HepG2 (cell line): ENCODE data around the gene C1orf116. TPM values are rescaled to one million over a fixed set of nuclear protein-coding genes. Genes with fewer than 3 reads are reported as not detected.

Experiments used
- ATAC-seq: fragments of 200-7000 bp; cut with Tn5 transposase; 3 replicates; pipeline ENCODE4 v1.9.1; 2020; ENCODE audit warnings: mild to moderate bottlenecking, moderate library complexity
- BruUV-seq: library from RNA; stranded (reverse); fragments of 400-500 nt; replicated peaks from 2 replicates; lab custom pipeline; 2021; lab: Mats Ljungman, UMichigan
- CTCF ChIA-PET: fragments of 300-600 bp; formaldehyde crosslinking; extraction: SDS; loops from one replicate; lab custom pipeline; 2021; ENCODE audit warnings: low total read pairs, inconsistent platforms, low intra/inter-chr PET ratio; lab: Yijun Ruan, JAX
- POLR2A ChIA-PET: fragments of 350-600 bp; sonication (Branson Sonifier 250); formaldehyde crosslinking; loops from one replicate; lab custom pipeline; 2020; ENCODE audit warnings: antibody characterized with exemption, inconsistent platforms; lab: Yijun Ruan, JAX
- DNase-seq: peaks from one replicate; pipeline ENCODE4 v3.0.0-alpha.2; 2015; ENCODE audit warnings: low spot score
- FAIRE-seq: peaks from 3 replicates; lab custom pipeline; 2011; peaks lifted over from hg19 to GRCh38; lab: Jason Lieb, UNC
- H2AFZ ChIP-seq: one replicate; pipeline ENCODE4 v1.6.1; 2011; ENCODE audit warnings: low read length, inconsistent platforms
- H3K27ac ChIP-seq: fragments of 300-600 bp; 3 replicates; pipeline ENCODE4 v1.8.0; 2011; ENCODE audit warnings: mixed run types, mild to moderate bottlenecking, mixed read lengths, low read length, inconsistent platforms; ENCODE audit not compliant: insufficient read depth; ENCODE audit errors: extremely low read length
- H3K27me3 ChIP-seq, 2 experiments: fragments of 200-600 bp in 1 of 2; 2 replicates in 1 of 2; 3 replicates in 1 of 2; pipeline versions ENCODE4 v1.6.0 to v1.8.0; 2011; ENCODE audit warnings: low read length in 2 of 2, mild to moderate bottlenecking in 2 of 2, moderate library complexity in 2 of 2, inconsistent platforms in 1 of 2; ENCODE audit not compliant: insufficient read depth in 2 of 2, control insufficient read depth in 1 of 2
- H3K36me3 ChIP-seq, 2 experiments: fragments of 200-600 bp in 1 of 2; replicated peaks in 1 of 2; 2 replicates in 1 of 2; 3 replicates in 1 of 2; pipeline versions ENCODE4 v1.5.1 to v1.8.0; 2011; ENCODE audit warnings: low read length in 2 of 2, inconsistent platforms in 1 of 2; ENCODE audit not compliant: insufficient read depth in 2 of 2, control insufficient read depth in 1 of 2
- H3K4me1 ChIP-seq: 2 replicates; pipeline ENCODE4 v1.5.1; 2012; ENCODE audit warnings: low read length, inconsistent platforms; ENCODE audit not compliant: insufficient read depth
- H3K4me2 ChIP-seq: 2 replicates; pipeline ENCODE4 v1.6.0; 2011; ENCODE audit warnings: low read depth, low read length, inconsistent platforms
- H3K4me3 ChIP-seq, 3 experiments: fragments of 200-600 bp in 1 of 3; sonication (generic), shearing (Covaris generic) in 1 of 3; replicated peaks in 1 of 3; 2 replicates each; pipeline ENCODE4 v1.5.1; 2011 to 2016; ENCODE audit warnings: low read length in 3 of 3, inconsistent platforms in 2 of 3, low read depth in 2 of 3, mild to moderate bottlenecking in 2 of 3, control low read depth in 1 of 3, mixed read lengths in 1 of 3; ENCODE audit not compliant: insufficient read depth in 1 of 3
- H3K79me2 ChIP-seq: one replicate; pipeline ENCODE4 v1.6.1; 2011; ENCODE audit warnings: low read length, inconsistent platforms; ENCODE audit not compliant: insufficient read depth
- H3K9ac ChIP-seq: 2 replicates; pipeline ENCODE4 v1.6.0; 2011; ENCODE audit warnings: mild to moderate bottlenecking, low read depth, low read length, inconsistent platforms; ENCODE audit not compliant: insufficient read depth
- H3K9me3 ChIP-seq: 2 replicates; pipeline ENCODE4 v1.5.1; 2012; ENCODE audit warnings: mild to moderate bottlenecking, low read length
- H4K20me1 ChIP-seq: 2 replicates; pipeline ENCODE4 v1.6.0; 2011; ENCODE audit warnings: inconsistent platforms, mild to moderate bottlenecking, low read length, moderate library complexity; ENCODE audit not compliant: insufficient read depth
- ATF3 ChIP-seq: sonication (generic); formaldehyde crosslinking; IDR thresholded peaks from 2 replicates; pipeline ENCODE4 v1.4.0; 2020; ENCODE audit warnings: missing genetic modification reagents
- ELF4 ChIP-seq: sonication (generic); formaldehyde crosslinking; IDR thresholded peaks from 2 replicates; pipeline ENCODE4 v1.5.0; 2020; ENCODE audit warnings: missing genetic modification reagents, mild to moderate bottlenecking, moderate library complexity, borderline replicate concordance
- MLXIP ChIP-seq: sonication (generic); formaldehyde crosslinking; IDR thresholded peaks from 2 replicates; pipeline ENCODE4 v1.9.0; 2021; ENCODE audit warnings: missing genetic modification reagents, borderline replicate concordance
- PRDM10 ChIP-seq: sonication (generic); formaldehyde crosslinking; IDR thresholded peaks from 2 replicates; pipeline ENCODE4 v1.4.0; 2020; ENCODE audit warnings: low read depth, missing genetic modification reagents
- TEF ChIP-seq: sonication (generic); formaldehyde crosslinking; IDR thresholded peaks from 2 replicates; pipeline ENCODE4 v1.5.0; 2020; ENCODE audit warnings: missing genetic modification reagents
- THYN1 ChIP-seq: sonication (generic); formaldehyde crosslinking; IDR thresholded peaks from 2 replicates; pipeline ENCODE4 v1.8.1; 2023; ENCODE audit warnings: low read depth, mild to moderate bottlenecking, moderate library complexity, missing genetic modification reagents, borderline replicate concordance
- UBTF ChIP-seq: sonication (generic); formaldehyde crosslinking; IDR thresholded peaks from 2 replicates; pipeline ENCODE4 v1.4.0; 2020; ENCODE audit warnings: mild to moderate bottlenecking, missing genetic modification reagents
- ZC3H4 ChIP-seq: sonication (generic); formaldehyde crosslinking; IDR thresholded peaks from 2 replicates; pipeline ENCODE4 v1.4.0; 2020; ENCODE audit warnings: missing genetic modification reagents, borderline replicate concordance
- ZMAT3 ChIP-seq: sonication (generic); formaldehyde crosslinking; conservative IDR thresholded peaks from 2 replicates; pipeline ENCODE4 v1.7.0; 2021; ENCODE audit warnings: missing genetic modification reagents
- ZNF44 ChIP-seq: sonication (generic); formaldehyde crosslinking; IDR thresholded peaks from 2 replicates; pipeline ENCODE4 v1.5.1; 2020; ENCODE audit warnings: mild to moderate bottlenecking, missing genetic modification reagents
- ZNF670 ChIP-seq: sonication (generic); formaldehyde crosslinking; IDR thresholded peaks from 2 replicates; pipeline ENCODE4 v1.8.0; 2022; ENCODE audit warnings: mild to moderate bottlenecking, missing genetic modification reagents, borderline replicate concordance
- WGBS: methylation state at CpG from one replicate; pipeline ENCODE4 v1.1.6; 2017; ENCODE audit warnings: low lambda C conversion rate; 5-methylcytosine and 5-hydroxymethylcytosine counted together
- in situ Hi-C: cut with HindIII; loops from 2 replicates; pipeline ENCODE4 v1.10.0; 2017; ENCODE audit warnings: low pct_unique_long_range_greater_than_20kb; ENCODE audit not compliant: extremely low pct_ligation_motif_present
- intact Hi-C: fragments of 100-400 bp; cut with micrococcal nuclease; formaldehyde crosslinking; loops from one replicate; pipeline ENCODE4 v1.10.0; 2022; ENCODE audit not compliant: unreplicated experiment
- polyA plus RNA-seq, 8 experiments: library from polyadenylated mRNA; depleted of rRNA in 3 of 8; stranded (reverse) in 7 of 8; unstranded in 1 of 8; fragments of >200 nt; fragmentation: Illumina TruSeq in 4 of 8; extraction: Trizol in 4 of 8; gene quantifications; 2 replicates each; pipeline versions ENCODE4 v1.2.1 to v1.2.3, GENCODE V29; 2011 to 2016; ENCODE audit warnings: low read depth in 4 of 8, missing spikeins in 1 of 8, mixed read lengths in 1 of 8; ENCODE audit not compliant: insufficient read depth in 1 of 8
- total RNA-seq, 5 experiments: library from RNA; depleted of rRNA; stranded (reverse); fragments of >200 nt; fragmentation: Illumina TruSeq; extraction: Trizol; gene quantifications; 2 replicates each; pipeline ENCODE4 v1.2.3, GENCODE V29; 2016; ENCODE audit warnings: low read depth in 1 of 5

Gene C1orf116
- total and polyA plus RNA-seq, 2 of the 13 experiments (the other 11 are each of a cell fraction or from before 2014, with no cell fraction given): 0.51 to 0.95 TPM

GRCh38 chr1:207047505-207047904, 14.9 kb upstream of the C1orf116 start:
- no peak for DNase-seq
- no peak for ATAC-seq
- no peak for FAIRE-seq
- H3K9me3 ChIP-seq: no peaks in the 10 kb centered on the region
- intact Hi-C loops (no loop called here), in situ Hi-C loops (no loop called here)
- peaks cover 0 to 10% of the 10 kb centered on the region in 2 experiments; a peak in 1 of 5 replicates for H3K36me3 ChIP-seq
- ChIA-PET POLR2A (interaction anchor here (2.1 kb wide), 1 partner anchor 15 kb away, joined by 5 read pairs; the partner anchor contains the start of gene C1orf116), CTCF (no interaction called here)
- 0 out of 6 replicates have a peak overlapping the region, but pooled peaks of 1 of the 3 experiments have one; percentile 20 for H3K4me3 ChIP-seq
- peak overlapping the region; percentile 52 for H3K4me2 ChIP-seq
- no peak overlapping the region for H3K9ac ChIP-seq
- BruUV-seq: no TSS peak
- H4K20me1 ChIP-seq: no peaks in the 10 kb centered on the region; the same call in none of the 2 replicates
- no peak overlapping the region for H3K27ac ChIP-seq
- peaks cover 72% of the 10 kb centered on the region for H3K4me1 ChIP-seq
- 100% methylated on average over 1 of the region's 1 CpG for WGBS
- no peaks in the 10 kb centered on the region; a peak in 1 of 5 replicates for H3K27me3 ChIP-seq
- peaks cover 56% of the 10 kb centered on the region for H3K79me2 ChIP-seq
- no peak overlapping the region for H2AFZ ChIP-seq
- TF ChIP-seq ZNF670 (CRISPR knock-in tag) (no peak), ZC3H4 (no peak), PRDM10 (CRISPR knock-in tag) (no peak), THYN1 (CRISPR knock-in tag) (no peak), TEF (no peak), ZMAT3 (CRISPR knock-in tag) (no peak), ZNF44 (no peak), UBTF (CRISPR knock-in tag) (no peak), ATF3 (no peak), ELF4 (no peak), MLXIP (CRISPR knock-in tag) (no peak)
